Mucosa of descending colon (tissue), 3 donors: ENCODE measurements around the gene MLPH. TPM values are rescaled to one million over a fixed set of nuclear protein-coding genes. Genes with fewer than 3 reads are reported as not detected.

Source experiments
- ATAC-seq: fragments of 200-7000 bp; cut with Tn5 transposase; one replicate; pipeline ENCODE4 v1.9.1; 2020; ENCODE audit warnings: mild to moderate bottlenecking, moderate library complexity
- DNase-seq, 3 donors: peaks; one replicate each; pipeline ENCODE4 v3.0.0-alpha.2; 2020
- H3K36me3 ChIP-seq: fragments of 200-600 bp; one replicate; pipeline ENCODE4 v1.8.0; 2021; ENCODE audit warnings: low read depth, mild to moderate bottlenecking
- H3K4me1 ChIP-seq: fragments of 200-600 bp; one replicate; pipeline ENCODE4 v1.8.0; 2021; ENCODE audit warnings: low read depth, mild to moderate bottlenecking
- H3K4me3 ChIP-seq: fragments of 200-600 bp; one replicate; pipeline ENCODE4 v1.8.0; 2021; ENCODE audit warnings: mild to moderate bottlenecking
- H3K9me3 ChIP-seq: fragments of 200-600 bp; one replicate; pipeline ENCODE4 v1.8.0; 2021; ENCODE audit warnings: mild to moderate bottlenecking
- intact Hi-C, 2 donors: fragments of 100-400 bp; cut with DNase I in 1 of 2; cut with micrococcal nuclease in 1 of 2; formaldehyde crosslinking; loops; one replicate each; pipeline versions ENCODE4 v1.11.0 to v1.11.1; 2022; cut with DNase I, micrococcal nuclease
- total RNA-seq, 3 donors: library from RNA; stranded (reverse); fragmentation: NEBNext Ultra II Directional in 2 of 3; extraction: Animal tissue kit (Norgen Biotek cat#: 25700) in 2 of 3; gene quantifications; one replicate each; pipeline versions ENCODE4 v1.2.1 to v1.2.4, GENCODE V29; 2021 to 2023
- TF ChIP-seq, protein P1 (sequence below): fragments of 200-600 bp; IDR thresholded peaks from one replicate; pipeline ENCODE4 v1.8.0; 2022; ENCODE audit warnings: antibody characterized with exemption, mild to moderate bottlenecking
- donor health status: DM: no; HTN: no; CAD: no; lungs with moderate emphysema.
- donor health status: DM: no; HTN: no; CAD: no.
- donor health status: DM: no; HTN: yes; CAD: no.

Gene MLPH
- total RNA-seq, 3 donors from 2014 or later: 46.8 to 133 (median 121) TPM

GRCh38 chr2:237471438-237472186 lies 15.4 kb upstream of the MLPH start:
- intact Hi-C loops: loop anchor here in 1 of 2 donors (10.0 kb wide), 2 partner anchors 47 to 317 kb away; no protein-coding TSS in a partner anchor
- peak in 2 of 3 donors; percentile 61 to 64 for DNase-seq
- ATAC-seq: peak; percentile 50
- Histone ChIP-seq H3K9me3 (no peaks in the 10 kb centered on the region), H3K36me3 (no peaks in the 10 kb centered on the region), H3K4me3 (no peak overlapping the region), H3K4me1 (peaks cover 5% of the 10 kb centered on the region)
- TF ChIP-seq, protein P1, sequence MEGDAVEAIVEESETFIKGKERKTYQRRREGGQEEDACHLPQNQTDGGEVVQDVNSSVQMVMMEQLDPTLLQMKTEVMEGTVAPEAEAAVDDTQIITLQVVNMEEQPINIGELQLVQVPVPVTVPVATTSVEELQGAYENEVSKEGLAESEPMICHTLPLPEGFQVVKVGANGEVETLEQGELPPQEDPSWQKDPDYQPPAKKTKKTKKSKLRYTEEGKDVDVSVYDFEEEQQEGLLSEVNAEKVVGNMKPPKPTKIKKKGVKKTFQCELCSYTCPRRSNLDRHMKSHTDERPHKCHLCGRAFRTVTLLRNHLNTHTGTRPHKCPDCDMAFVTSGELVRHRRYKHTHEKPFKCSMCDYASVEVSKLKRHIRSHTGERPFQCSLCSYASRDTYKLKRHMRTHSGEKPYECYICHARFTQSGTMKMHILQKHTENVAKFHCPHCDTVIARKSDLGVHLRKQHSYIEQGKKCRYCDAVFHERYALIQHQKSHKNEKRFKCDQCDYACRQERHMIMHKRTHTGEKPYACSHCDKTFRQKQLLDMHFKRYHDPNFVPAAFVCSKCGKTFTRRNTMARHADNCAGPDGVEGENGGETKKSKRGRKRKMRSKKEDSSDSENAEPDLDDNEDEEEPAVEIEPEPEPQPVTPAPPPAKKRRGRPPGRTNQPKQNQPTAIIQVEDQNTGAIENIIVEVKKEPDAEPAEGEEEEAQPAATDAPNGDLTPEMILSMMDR: peak; percentile 40

DNA sequence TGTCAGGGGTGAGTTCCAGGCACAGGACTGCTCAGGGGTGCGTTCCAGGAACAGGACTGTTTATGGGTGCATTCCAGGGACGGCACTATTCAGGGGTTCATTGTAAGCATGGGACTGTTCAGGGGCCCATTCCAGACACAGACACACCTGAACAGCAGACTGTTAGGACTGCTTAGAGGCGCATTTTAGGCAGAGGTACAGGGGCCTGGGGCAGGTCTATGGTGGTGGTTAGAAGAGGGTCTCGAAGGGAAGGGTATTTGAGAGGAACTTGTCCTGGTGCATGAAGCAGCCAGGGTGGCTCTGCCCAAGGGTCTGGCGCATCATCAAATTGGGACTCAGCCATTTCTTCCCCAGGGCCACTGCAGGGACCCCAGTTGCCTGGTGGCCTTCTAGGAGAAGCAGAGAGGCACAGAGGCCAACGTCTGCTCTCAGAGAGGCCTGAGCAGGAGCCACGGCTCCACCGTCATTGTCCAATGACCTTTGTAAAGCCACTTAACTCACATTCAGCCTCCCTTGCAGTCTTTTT lies 14.8 kb upstream of the MLPH start:
- Histone ChIP-seq H3K4me3 (no peak overlapping the region), H3K4me1 (peaks cover 5% of the 10 kb centered on the region), H3K36me3 (no peaks in the 10 kb centered on the region), H3K9me3 (no peaks in the 10 kb centered on the region)
- ATAC-seq (no peak), DNase-seq (no peak)
- intact Hi-C loops: loop anchor here in 1 of 2 donors (10.0 kb wide), 2 partner anchors 47 to 317 kb away; no protein-coding TSS in a partner anchor
- TF ChIP-seq, protein P1: no peak

DNA sequence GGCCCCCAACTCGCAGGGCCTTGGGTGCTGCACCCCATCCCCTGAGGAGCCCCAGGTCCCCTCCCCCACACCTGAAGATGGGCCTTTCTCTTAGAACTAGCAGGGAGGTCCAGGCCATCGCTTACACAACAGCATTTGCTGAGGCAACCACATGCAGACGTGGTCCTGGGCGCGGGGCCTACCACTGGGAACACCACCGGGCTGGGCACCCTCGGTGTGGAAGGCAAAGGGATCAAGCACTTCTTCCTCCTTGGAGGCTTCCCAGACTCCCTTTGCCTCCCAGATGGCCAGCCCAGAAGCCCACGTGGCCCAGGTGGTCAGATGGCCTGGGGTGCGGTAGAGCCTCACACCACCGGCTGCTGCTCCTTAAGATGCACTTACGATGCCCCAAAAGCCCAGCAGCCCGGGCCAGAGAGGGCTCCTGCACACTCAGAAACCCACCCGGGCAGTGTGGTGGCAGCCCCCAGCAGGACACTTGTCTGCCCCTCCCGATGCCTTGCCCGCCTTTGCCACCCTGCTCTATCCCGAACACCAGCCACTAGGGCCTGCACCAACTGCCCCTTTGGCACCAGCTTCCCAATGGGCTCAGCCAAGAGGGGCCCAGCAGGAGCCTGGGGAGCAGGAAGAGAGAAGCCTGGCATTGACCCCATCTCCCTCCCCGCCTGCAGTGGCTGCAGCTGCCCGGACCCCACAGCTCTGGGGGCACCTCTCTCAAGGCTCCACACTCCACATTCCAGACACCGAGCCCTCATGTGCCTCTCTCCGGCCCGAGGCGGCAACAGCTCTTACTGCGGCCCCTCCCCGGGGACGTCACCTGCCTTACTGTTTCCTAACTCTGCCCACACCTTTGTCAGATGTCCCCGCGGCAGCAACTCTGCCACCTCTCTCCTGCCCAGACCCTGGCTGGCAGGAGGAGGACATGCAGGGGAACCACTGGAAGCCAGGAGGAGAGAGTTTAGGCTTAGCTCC lies 13.9 kb upstream of the MLPH start:
- peaks cover 5% of the 10 kb centered on the region for H3K4me1 ChIP-seq
- TF ChIP-seq, protein P1: no peak
- DNase-seq (no peak), ATAC-seq (no peak)
- no peaks in the 10 kb centered on the region for H3K9me3 ChIP-seq
- intact Hi-C loops: loop anchor here in 1 of 2 donors (10.0 kb wide), 2 partner anchors 48 to 318 kb away; no protein-coding TSS in a partner anchor
- H3K4me3 ChIP-seq: no peak overlapping the region
- H3K36me3 ChIP-seq: no peaks in the 10 kb centered on the region

DNA sequence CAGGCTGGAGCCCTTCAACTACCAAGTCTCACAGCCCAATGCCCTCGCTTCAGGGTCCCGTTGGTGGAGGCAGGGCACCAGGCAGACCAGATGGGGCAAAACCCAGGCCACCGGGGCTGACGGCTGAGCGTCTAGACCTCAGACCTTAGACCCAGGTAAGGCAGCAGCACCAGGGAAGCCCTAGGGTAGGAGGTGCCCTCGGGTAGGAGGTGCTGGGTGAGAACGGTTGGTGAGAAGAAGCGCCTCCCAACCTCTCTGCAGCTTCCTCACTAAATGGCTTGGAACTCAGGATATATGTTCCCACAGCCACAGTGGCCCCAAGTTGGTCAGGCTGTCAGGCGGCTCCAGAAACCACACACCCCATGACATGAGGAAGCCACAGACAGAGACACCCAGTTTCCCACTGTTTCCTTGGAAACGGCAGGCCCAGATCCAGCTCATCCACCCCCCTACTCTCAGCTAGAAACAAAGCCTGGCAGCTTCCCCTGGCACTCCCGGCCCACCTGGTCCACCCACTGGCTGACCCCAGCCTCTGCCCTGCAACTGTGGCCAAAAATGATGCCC lies 13.1 kb upstream of the MLPH start:
- ATAC-seq: no peak
- TF ChIP-seq, protein P1: no peak
- intact Hi-C loops: loop anchor here in 1 of 2 donors (10.0 kb wide), 2 partner anchors 49 to 319 kb away; no protein-coding TSS in a partner anchor

GRCh38 chr2:237474442-237474911 lies 12.6 kb upstream of the MLPH start:
- H3K4me1 ChIP-seq: peaks cover 5% of the 10 kb centered on the region
- no peaks in the 10 kb centered on the region for H3K36me3 ChIP-seq
- intact Hi-C loops: loop anchor here in 1 of 2 donors (10.0 kb wide), 2 partner anchors 50 to 320 kb away; no protein-coding TSS in a partner anchor
- no peak for ATAC-seq
- H3K9me3 ChIP-seq: no peaks in the 10 kb centered on the region
- no peak overlapping the region for H3K4me3 ChIP-seq
- peak; percentile 35 to 63 (median 51) for DNase-seq
- TF ChIP-seq, protein P1: no peak

More for the DNA sequence above, 13.1 kb upstream of the MLPH start:
- Histone ChIP-seq H3K4me1 (peaks cover 5% of the 10 kb centered on the region), H3K36me3 (no peaks in the 10 kb centered on the region), H3K4me3 (no peak overlapping the region), H3K9me3 (no peaks in the 10 kb centered on the region)
- peak in 1 of 3 donors; percentile 38 for DNase-seq
